HUDEP-2 (cell line): ENCODE data around the gene KRT79.
"Not testable (repeated sequence)": the region's sequence is repeated elsewhere in the genome, so short reads cannot be mapped to it uniquely, and the experiment has no call there.

ENCODE experiments used
- DNase-seq, 76 experiments: peaks; one replicate each; lab custom pipeline; 2025; ENCODE audit not compliant: unreplicated experiment in 76 of 76; lab: John Stamatoyannopoulos, UW

KRT79 gene

GRCh38 chr12:52862023-52862422 lies 27.9 kb upstream of the KRT79 start:
- no peak for DNase-seq

GRCh38 chr12:52861511-52861910 lies 27.4 kb upstream of the KRT79 start:
- no peak for DNase-seq

GRCh38 chr12:52860102-52860823 lies 26.2 kb upstream of the KRT79 start:
- DNase-seq, result no peak

- no peak for DNase-seq
These were observed 23.4 kb upstream of the KRT79 start for GRCh38 chr12:52857500-52857899.

- no peak for DNase-seq
These were observed 22.7 kb upstream of the KRT79 start for GRCh38 chr12:52856787-52857186.

GRCh38 chr12:52856077-52856476 lies 22.0 kb upstream of the KRT79 start:
- DNase-seq, result not testable (repeated sequence)

- no peak for DNase-seq
These were observed 17.7 kb upstream of the KRT79 start for GRCh38 chr12:52851787-52852186.

- DNase-seq, result no peak
These were observed 16.6 kb upstream of the KRT79 start for GRCh38 chr12:52850681-52851080.

- no peak for DNase-seq
These were observed 15.4 kb upstream of the KRT79 start for GRCh38 chr12:52849511-52849910.

- no peak for DNase-seq
These were observed 14.6 kb upstream of the KRT79 start, which contains the start of gene KRT78 for GRCh38 chr12:52848661-52849255. KRT78 (minus strand) TSS chr12:52848994; CDS start chr12:52848930, 64 bp downstream.

GRCh38 chr12:52847335-52848102 lies 13.4 kb upstream of the KRT79 start:
- no peak for DNase-seq

GRCh38 chr12:52846356-52846970 lies 12.4 kb upstream of the KRT79 start:
- DNase-seq, result no peak

GRCh38 chr12:52845946-52846345 lies 11.8 kb upstream of the KRT79 start:
- no peak for DNase-seq

GRCh38 chr12:52844386-52844785 lies 10.3 kb upstream of the KRT79 start:
- no peak for DNase-seq

- DNase-seq, result no peak
These were observed 5.5 kb upstream of the KRT79 start for GRCh38 chr12:52839436-52840105.

GRCh38 chr12:52838609-52839435 lies 4.7 kb upstream of the KRT79 start:
- DNase-seq, result peak in 1 of 76 experiments; percentile 3

- DNase-seq, result no peak
These were observed 3.9 kb upstream of the KRT79 start for GRCh38 chr12:52837781-52838608.

GRCh38 chr12:52837413-52837741 lies 3.3 kb upstream of the KRT79 start:
- DNase-seq, result peak in 1 of 76 experiments; percentile 2
